CD4-positive, alpha-beta T cell (primary cell): ENCODE data around the gene PODNL1. TPM values are rescaled to one million over a fixed set of nuclear protein-coding genes. Genes with fewer than 3 reads are reported as not detected.

Experiments
- ATAC-seq: fragments of 200-7000 bp; cut with Tn5 transposase; one replicate; pipeline ENCODE4 v1.10.0; 2022; ENCODE audit warnings: mild to moderate bottlenecking; ENCODE audit not compliant: poor library complexity
- CTCF ChIA-PET: fragments of 350-600 bp; sonication (Branson Sonifier 250); formaldehyde crosslinking; loops from one replicate; lab custom pipeline; 2021; ENCODE audit warnings: antibody characterized with exemption, inconsistent platforms; lab: Charles Lee
- POLR2A ChIA-PET: fragments of 350-600 bp; sonication (Branson Sonifier 250); formaldehyde crosslinking; loops from one replicate; lab custom pipeline; 2021; ENCODE audit warnings: antibody characterized with exemption, inconsistent platforms; lab: Charles Lee
- DNase-seq, 14 experiments: peaks; one replicate each; pipeline ENCODE4 v3.0.0-alpha.2; 2013 to 2020; ENCODE audit warnings: mixed read lengths in 2 of 14
- H3K27ac ChIP-seq, 2 donors: one replicate each; pipeline versions ENCODE4 v1.5.1 to v1.7.0; 2013; ENCODE audit warnings: low read length in 2 of 2, low read depth in 1 of 2, mild to moderate bottlenecking in 1 of 2
- H3K27me3 ChIP-seq, 2 experiments: 1 replicate in 1 of 2; 2 replicates in 1 of 2; pipeline versions ENCODE4 v1.6.1 to v1.7.0; 2013; ENCODE audit warnings: low read length in 2 of 2, control low read depth in 1 of 2, mild to moderate bottlenecking in 1 of 2, moderate library complexity in 1 of 2; ENCODE audit not compliant: insufficient read depth in 2 of 2, control insufficient read depth in 1 of 2
- H3K36me3 ChIP-seq: one replicate; pipeline ENCODE4 v1.6.1; 2013; ENCODE audit warnings: low read length, control low read depth; ENCODE audit not compliant: insufficient read depth
- H3K4me1 ChIP-seq: one replicate; pipeline ENCODE4 v1.6.1; 2013; ENCODE audit warnings: low read length, control low read depth; ENCODE audit not compliant: insufficient read depth
- H3K4me3 ChIP-seq: one replicate; pipeline ENCODE4 v1.5.1; 2013; ENCODE audit warnings: mild to moderate bottlenecking, low read length, moderate library complexity
- H3K9me3 ChIP-seq, 2 experiments: 1 replicate in 1 of 2; 2 replicates in 1 of 2; pipeline versions ENCODE4 v1.6.1 to v1.7.0; 2013; ENCODE audit warnings: low read length in 2 of 2, mild to moderate bottlenecking in 2 of 2, control low read depth in 1 of 2, moderate library complexity in 1 of 2; ENCODE audit not compliant: control insufficient read depth in 1 of 2, insufficient read depth in 1 of 2
- H3K27ac Mint-ChIP-seq: one replicate; pipeline ENCODE4 v1.8.0; 2020; ENCODE audit warnings: mixed read lengths
- H3K27me3 Mint-ChIP-seq: one replicate; pipeline ENCODE4 v1.8.0; 2021; ENCODE audit warnings: mixed read lengths
- H3K36me3 Mint-ChIP-seq: one replicate; pipeline ENCODE4 v1.8.0; 2021; ENCODE audit warnings: low read depth, mixed read lengths
- H3K4me1 Mint-ChIP-seq: one replicate; pipeline ENCODE4 v1.8.0; 2021; ENCODE audit warnings: low read depth, mixed read lengths
- H3K4me3 Mint-ChIP-seq: one replicate; pipeline ENCODE4 v1.8.0; 2020; ENCODE audit warnings: mild to moderate bottlenecking, mixed read lengths
- H3K9me3 Mint-ChIP-seq: one replicate; pipeline ENCODE4 v1.8.0; 2020; ENCODE audit warnings: mixed read lengths
- CTCF ChIP-seq: fragments of 200-600 bp; IDR thresholded peaks from one replicate; pipeline ENCODE4 v1.8.0; 2022; ENCODE audit warnings: antibody characterized with exemption, mild to moderate bottlenecking
- intact Hi-C, 2 experiments: fragments of 100-400 bp; cut with DNase I in 1 of 2; cut with micrococcal nuclease in 1 of 2; formaldehyde crosslinking; loops; one replicate each; pipeline versions ENCODE4 v1.15.1 to v1.9.0; 2023 to 2025; cut with DNase I, micrococcal nuclease
- total RNA-seq, 174 experiments: library from RNA in 2 of 174; stranded (reverse) in 2 of 174; gene quantifications; one replicate each; pipeline ENCODE4 v1.2.3 and lab custom pipeline; 2021 to 2026

Gene PODNL1
- total RNA-seq, 2 experiments from 2014 or later, result not detected

GRCh38 chr19:13934785-13935109 lies 3.5 kb downstream of the PODNL1 start:
- Histone ChIP-seq H3K4me3 (no peak overlapping the region), H3K27me3 (peaks cover 7 to 9% of the 10 kb centered on the region in 2 experiments), H3K4me1 (peaks cover 5% of the 10 kb centered on the region), H3K36me3 (peaks cover 6% of the 10 kb centered on the region), H3K27ac (no peak overlapping the region), H3K9me3 (no peaks in the 10 kb centered on the region)
- H3K4me1 Mint-ChIP-seq, result no peaks in the 10 kb centered on the region
- no peaks in the 10 kb centered on the region for H3K36me3 Mint-ChIP-seq
- H3K9me3 Mint-ChIP-seq, result no peaks in the 10 kb centered on the region
- ChIA-PET CTCF (no interaction called here), POLR2A (no interaction called here)
- DNase-seq (no peak), ATAC-seq (no peak)
- intact Hi-C loops, result loop anchor here in 1 of 2 experiments (5.0 kb wide), 1 partner anchor 47 kb away; no protein-coding TSS in a partner anchor
- no peak for TF ChIP-seq CTCF
- H3K27ac Mint-ChIP-seq, result no peak overlapping the region
- H3K27me3 Mint-ChIP-seq, result peaks cover 11% of the 10 kb centered on the region
- no peak overlapping the region for H3K4me3 Mint-ChIP-seq

- DNase-seq (no peak), ATAC-seq (no peak)
- no peak overlapping the region for H3K27ac ChIP-seq
- H3K27me3 Mint-ChIP-seq, result peaks cover 11% of the 10 kb centered on the region
- H3K4me1 ChIP-seq, result peaks cover 5% of the 10 kb centered on the region
- no peaks in the 10 kb centered on the region for H3K4me1 Mint-ChIP-seq
- intact Hi-C loops, result loop anchor here in 1 of 2 experiments (5.0 kb wide), 1 partner anchor 46 kb away; no protein-coding TSS in a partner anchor
- no peak overlapping the region for H3K27ac Mint-ChIP-seq
- H3K9me3 ChIP-seq, result no peaks in the 10 kb centered on the region
- TF ChIP-seq CTCF, result no peak
- no peak overlapping the region for H3K4me3 Mint-ChIP-seq
- H3K27me3 ChIP-seq, result peaks cover 4 to 7% of the 10 kb centered on the region in 2 experiments
- peaks cover 8% of the 10 kb centered on the region for H3K36me3 ChIP-seq
- no peak overlapping the region for H3K4me3 ChIP-seq
- CTCF ChIA-PET, result no interaction called here
- peaks cover 4% of the 10 kb centered on the region for H3K36me3 Mint-ChIP-seq
- H3K9me3 Mint-ChIP-seq, result no peaks in the 10 kb centered on the region
- POLR2A ChIA-PET, result no interaction called here
These were observed 5.3 kb downstream of the PODNL1 start for GRCh38 chr19:13932911-13933393.

- DNase-seq (no peak), ATAC-seq (no peak)
- Mint-ChIP-seq H3K36me3 (peaks cover 8% of the 10 kb centered on the region), H3K4me3 (no peak overlapping the region), H3K27ac (no peak overlapping the region), H3K4me1 (no peaks in the 10 kb centered on the region), H3K9me3 (no peaks in the 10 kb centered on the region), H3K27me3 (peaks cover 7% of the 10 kb centered on the region)
- TF ChIP-seq CTCF, result no peak
- Histone ChIP-seq H3K4me1 (no peaks in the 10 kb centered on the region), H3K27me3 (peaks cover 0 to 4% of the 10 kb centered on the region in 2 experiments), H3K4me3 (no peak overlapping the region), H3K27ac (no peak overlapping the region), H3K36me3 (peaks cover 11% of the 10 kb centered on the region), H3K9me3 (no peaks in the 10 kb centered on the region)
- intact Hi-C loops, result loop anchor here in 1 of 2 experiments (5.0 kb wide), 1 partner anchor 45 kb away; no protein-coding TSS in a partner anchor
- CTCF ChIA-PET, result no interaction called here
- POLR2A ChIA-PET, result no interaction called here
These were observed 6.0 kb downstream of the PODNL1 start for GRCh38 chr19:13932149-13932637.
